H1 (cell line): ENCODE data around the gene ADCY2. TPM values are rescaled to one million over a fixed set of nuclear protein-coding genes. Genes with fewer than 3 reads are reported as not detected.

Experiments
- CTCF ChIA-PET: fragments of 300-600 bp; sonication (Branson Sonifier 250); formaldehyde crosslinking; loops from one replicate; lab custom pipeline; 2021; ENCODE audit not compliant: partially characterized antibody; lab: Charles Lee
- POLR2A ChIA-PET: fragments of 300-600 bp; sonication (Branson Sonifier 250); formaldehyde crosslinking; loops from one replicate; lab custom pipeline; 2021; ENCODE audit warnings: inconsistent platforms; ENCODE audit not compliant: partially characterized antibody; lab: Charles Lee
- DNase-seq, 2 experiments: peaks; one replicate each; pipeline versions ENCODE4 v3.0.0 to v3.0.0-alpha.2; 2010 to 2022; ENCODE audit warnings: low spot score in 2 of 2, low read depth in 1 of 2, mixed read lengths in 1 of 2
- FAIRE-seq: peaks from 2 replicates; lab custom pipeline; 2011; peaks lifted over from hg19 to GRCh38; lab: Jason Lieb, UNC
- H2AFZ ChIP-seq: 2 replicates; pipeline ENCODE4 v1.8.1; 2012; ENCODE audit warnings: low read length, inconsistent platforms
- H2AK5ac ChIP-seq: 2 replicates; pipeline ENCODE4 v1.6.1; 2013; ENCODE audit warnings: low read depth, low read length
- H2BK120ac ChIP-seq: replicated peaks from 2 replicates; pipeline ENCODE3; 2013; ENCODE audit warnings: low read depth, low read length, inconsistent platforms
- H2BK12ac ChIP-seq: 2 replicates; pipeline ENCODE4 v1.6.1; 2013; ENCODE audit warnings: low read depth, low read length
- H2BK15ac ChIP-seq: 2 replicates; pipeline ENCODE4 v1.6.1; 2013; ENCODE audit warnings: low read length
- H2BK20ac ChIP-seq: 2 replicates; pipeline ENCODE4 v1.6.1; 2013; ENCODE audit warnings: low read length
- H2BK5ac ChIP-seq: 2 replicates; pipeline ENCODE4 v1.6.1; 2013; ENCODE audit warnings: low read depth, low read length
- H3K14ac ChIP-seq: 2 replicates; pipeline ENCODE4 v1.6.1; 2013; ENCODE audit warnings: inconsistent platforms; ENCODE audit not compliant: insufficient read length
- H3K18ac ChIP-seq: 2 replicates; pipeline ENCODE4 v1.6.1; 2013; ENCODE audit warnings: low read length; ENCODE audit errors: extremely low read depth
- H3K23ac ChIP-seq: 2 replicates; pipeline ENCODE4 v1.6.1; 2013; ENCODE audit warnings: inconsistent platforms; ENCODE audit not compliant: insufficient read length
- H3K23me2 ChIP-seq: 2 replicates; pipeline ENCODE4 v1.6.1; 2013; ENCODE audit warnings: low read depth, low read length
- H3K27ac ChIP-seq: 2 replicates; pipeline ENCODE4 v1.6.1; 2011; ENCODE audit warnings: low read depth, low read length, inconsistent platforms
- H3K27me3 ChIP-seq, 4 experiments: replicated peaks in 1 of 4; 1 replicate in 1 of 4; 2 replicates in 3 of 4; pipeline versions ENCODE4 v1.6.1 to v1.8.1; 2011 to 2013; ENCODE audit warnings: low read length in 3 of 4, mild to moderate bottlenecking in 3 of 4, inconsistent platforms in 2 of 4, mixed read lengths in 2 of 4, moderate library complexity in 1 of 4; ENCODE audit not compliant: control insufficient read depth in 3 of 4, insufficient read depth in 3 of 4; ENCODE audit errors: extremely low read depth in 1 of 4
- H3K36me3 ChIP-seq, 4 experiments: 2 replicates each; pipeline versions ENCODE4 v1.6.1 to v1.8.1; 2011 to 2013; ENCODE audit warnings: mild to moderate bottlenecking in 4 of 4, low read length in 3 of 4, moderate library complexity in 2 of 4, control low read depth in 1 of 4, inconsistent platforms in 1 of 4; ENCODE audit not compliant: insufficient read depth in 4 of 4, control insufficient read depth in 2 of 4
- H3K4ac ChIP-seq: replicated peaks from 2 replicates; pipeline ENCODE3; 2013; ENCODE audit warnings: low read length, low read depth, mixed read lengths, inconsistent platforms; ENCODE audit not compliant: insufficient read length
- H3K4me1 ChIP-seq, 4 experiments: replicated peaks in 1 of 4; 1 replicate in 1 of 4; 2 replicates in 3 of 4; pipeline versions ENCODE4 v1.6.1 to v1.8.1; 2011 to 2013; ENCODE audit warnings: low read length in 3 of 4, inconsistent platforms in 2 of 4, mixed read lengths in 1 of 4; ENCODE audit not compliant: insufficient read depth in 4 of 4, control insufficient read depth in 3 of 4
- H3K4me2 ChIP-seq, 2 experiments: 2 replicates each; pipeline versions ENCODE4 v1.6.1 to v1.8.1; 2011 to 2013; ENCODE audit warnings: low read depth in 2 of 2, low read length in 2 of 2, control low read depth in 1 of 2, inconsistent platforms in 1 of 2, mild to moderate bottlenecking in 1 of 2; ENCODE audit not compliant: insufficient read depth in 1 of 2
- H3K4me3 ChIP-seq, 4 experiments: fragments of 200-600, 300-600 bp in 1 of 4; sonication (generic), shearing (Covaris generic), sonication (Bioruptor Twin) in 1 of 4; 2 replicates each; pipeline versions ENCODE4 v1.5.1 to v1.8.1; 2011 to 2016; ENCODE audit warnings: low read length in 4 of 4, low read depth in 3 of 4, control low read depth in 2 of 4, inconsistent platforms in 2 of 4, mild to moderate bottlenecking in 2 of 4, mixed read lengths in 1 of 4, moderate library complexity in 1 of 4; ENCODE audit not compliant: insufficient read depth in 2 of 4; ENCODE audit errors: extremely low read depth in 1 of 4
- H3K56ac ChIP-seq: replicated peaks from 2 replicates; pipeline ENCODE3; 2013; ENCODE audit warnings: low read depth, mild to moderate bottlenecking, mixed read lengths, low read length, inconsistent platforms; ENCODE audit not compliant: insufficient read length
- H3K79me1 ChIP-seq: 2 replicates; pipeline ENCODE4 v1.6.1; 2013; ENCODE audit warnings: low read depth, low read length, control low read depth
- H3K79me2 ChIP-seq, 2 experiments: 2 replicates each; pipeline versions ENCODE4 v1.6.1 to v1.8.1; 2012 to 2013; ENCODE audit warnings: low read length in 2 of 2, mild to moderate bottlenecking in 2 of 2, inconsistent platforms in 1 of 2; ENCODE audit not compliant: insufficient read depth in 2 of 2, control insufficient read depth in 1 of 2
- H3K9ac ChIP-seq, 4 experiments: replicated peaks in 1 of 4; 1 replicate in 1 of 4; 2 replicates in 3 of 4; pipeline versions ENCODE4 v1.6.1 to v1.8.1; 2011 to 2013; ENCODE audit warnings: low read depth in 3 of 4, low read length in 3 of 4, control low read depth in 2 of 4, mild to moderate bottlenecking in 2 of 4, moderate library complexity in 2 of 4, inconsistent platforms in 1 of 4; ENCODE audit errors: extremely low read depth in 1 of 4
- H3K9me3 ChIP-seq, 2 experiments: 2 replicates each; pipeline versions ENCODE4 v1.6.1 to v1.8.1; 2012 to 2013; ENCODE audit warnings: mild to moderate bottlenecking in 2 of 2, moderate library complexity in 2 of 2, control low read depth in 1 of 2, inconsistent platforms in 1 of 2, low read depth in 1 of 2, low read length in 1 of 2, mixed read lengths in 1 of 2; ENCODE audit not compliant: insufficient read depth in 2 of 2
- H4K20me1 ChIP-seq, 2 experiments: replicated peaks in 1 of 2; 2 replicates each; pipeline versions ENCODE3 to v1.8.1; 2011 to 2013; ENCODE audit warnings: inconsistent platforms in 2 of 2, low read length in 2 of 2, mild to moderate bottlenecking in 1 of 2; ENCODE audit not compliant: insufficient read depth in 2 of 2, control insufficient read depth in 1 of 2
- H4K5ac ChIP-seq: 2 replicates; pipeline ENCODE4 v1.6.1; 2013; ENCODE audit warnings: low read length, low read depth, mixed read lengths, inconsistent platforms; ENCODE audit not compliant: insufficient read length
- H4K8ac ChIP-seq: 2 replicates; pipeline ENCODE4 v1.8.0; 2013; ENCODE audit warnings: mild to moderate bottlenecking, moderate library complexity, low read length, inconsistent platforms; ENCODE audit not compliant: insufficient read depth; ENCODE audit errors: extremely low read depth
- H4K91ac ChIP-seq: replicated peaks from 2 replicates; pipeline ENCODE3; 2013; ENCODE audit warnings: low read length, mixed read lengths, inconsistent platforms; ENCODE audit not compliant: insufficient read length
- ASH2L ChIP-seq: fragments of 200-600, 300-600 bp; sonication (generic); IDR thresholded peaks from one replicate; pipeline ENCODE4 v1.7.1; 2017; ENCODE audit warnings: low read length
- BACH1 ChIP-seq: IDR thresholded peaks from 2 replicates; pipeline ENCODE4 v1.6.1; 2012; ENCODE audit warnings: low read length, improper control_type of control experiment
- BCL11A ChIP-seq, 2 experiments: IDR thresholded peaks; one replicate each; pipeline ENCODE4 v1.6.1; 2011; ENCODE audit warnings: low read depth in 2 of 2, low read length in 2 of 2, mild to moderate bottlenecking in 2 of 2
- BRCA1 ChIP-seq: IDR thresholded peaks from 2 replicates; pipeline ENCODE4 v1.6.1; 2012; ENCODE audit warnings: low read depth, low read length, improper control_type of control experiment
- CEBPB ChIP-seq: IDR thresholded peaks from 2 replicates; pipeline ENCODE4 v1.6.1; 2012; ENCODE audit warnings: low read depth, low read length
- CHD2 ChIP-seq: IDR thresholded peaks from 2 replicates; pipeline ENCODE4 v1.6.1; 2012; ENCODE audit warnings: low read length, improper control_type of control experiment
- E2F6 ChIP-seq: IDR thresholded peaks from 2 replicates; pipeline ENCODE4 v1.6.1; 2012; ENCODE audit warnings: inconsistent platforms
- GABPA ChIP-seq: IDR thresholded peaks from 2 replicates; pipeline ENCODE4 v1.6.1; 2011; ENCODE audit warnings: mild to moderate bottlenecking, low read length, moderate library complexity, borderline replicate concordance; ENCODE audit not compliant: insufficient read depth
- HDAC6 ChIP-seq: IDR thresholded peaks from one replicate; pipeline ENCODE4 v1.7.1; 2012; ENCODE audit warnings: low read depth, mild to moderate bottlenecking, inconsistent platforms, low read length, moderate library complexity
- JUN ChIP-seq: IDR thresholded peaks from 2 replicates; pipeline ENCODE4 v1.6.1; 2011; ENCODE audit warnings: low read depth, mild to moderate bottlenecking, improper control_type of control experiment, low read length
- JUND ChIP-seq: IDR thresholded peaks from 2 replicates; pipeline ENCODE4 v1.6.1; 2011; ENCODE audit warnings: mild to moderate bottlenecking, improper control_type of control experiment, low read length
- KDM5A ChIP-seq: fragments of 200-600 bp; IDR thresholded peaks from 2 replicates; pipeline ENCODE4 v1.7.1; 2012; ENCODE audit warnings: mild to moderate bottlenecking, low read length, inconsistent platforms, mixed read lengths
- POLR2AphosphoS5 ChIP-seq: IDR thresholded peaks from 2 replicates; pipeline ENCODE4 v1.6.1; 2011; ENCODE audit warnings: low read depth, low read length
- RAD21 ChIP-seq, 2 experiments: IDR thresholded peaks in 1 of 2; conservative IDR thresholded peaks in 1 of 2; 2 replicates each; pipeline ENCODE4 v1.6.1; 2011; ENCODE audit warnings: low read depth in 2 of 2, low read length in 2 of 2, improper control_type of control experiment in 1 of 2, inconsistent platforms in 1 of 2, mild to moderate bottlenecking in 1 of 2, moderate library complexity in 1 of 2
- SUZ12 ChIP-seq: fragments of 200-600 bp; sonication (generic); IDR thresholded peaks from 2 replicates; pipeline ENCODE4 v1.6.1; 2012; ENCODE audit warnings: mild to moderate bottlenecking, inconsistent platforms, low read length, moderate library complexity, mixed read lengths
- WGBS, 2 experiments: shearing (Covaris generic) in 1 of 2; methylation state at CpG; one replicate each; pipeline versions ENCODE4 v1.1.6 to v1.1.7; 2013 to 2015; ENCODE audit warnings: low lambda C conversion rate in 2 of 2, mixed read lengths in 2 of 2, inconsistent platforms in 1 of 2, low coverage in 1 of 2, missing lambda C conversion rate in 1 of 2; ENCODE audit not compliant: insufficient replicate concordance in 2 of 2, insufficient coverage in 1 of 2, insufficient read length in 1 of 2; ENCODE audit errors: extremely low coverage in 1 of 2, missing lambda C conversion rate in 1 of 2; 5-methylcytosine and 5-hydroxymethylcytosine counted together
- polyA plus RNA-seq, 7 experiments: library from polyadenylated mRNA; depleted of rRNA in 3 of 7; stranded (reverse) in 5 of 7; unstranded in 2 of 7; fragments of >200 nt in 5 of 7; fragments of 200-250 nt in 2 of 7; gene quantifications; 1 replicate in 5 of 7; 2 replicates in 1 of 7; 4 replicates in 1 of 7; pipeline versions ENCODE4 v1.2.1 to v1.2.3, GENCODE V29; 2011 to 2013; ENCODE audit warnings: missing spikeins in 2 of 7, mixed read lengths in 2 of 7
- total RNA-seq: library from RNA; stranded (reverse); fragmentation: NEBNext Ultra II Directional; extraction: Animal tissue kit (Norgen Biotek cat#: 25700); gene quantifications from 2 replicates; pipeline ENCODE4 v1.2.1, GENCODE V29; 2021

The ADCY2 gene
- total and polyA plus RNA-seq, 2 of the 8 experiments (the other 6 are each of a cell fraction or from before 2014, with no cell fraction given), result 35.8 to 122 TPM

GRCh38 chr5:7682379-7682778 is 286.4 kb downstream of the ADCY2 start:
- Histone ChIP-seq H3K4me1 (no peaks in the 10 kb centered on the region; a peak in 1 of 7 replicates), H2BK15ac (no peak overlapping the region), H3K9me3 (no peaks in the 10 kb centered on the region), H3K4ac (no peak overlapping the region), H3K23me2 (no peaks in the 10 kb centered on the region), H3K9ac (no peak overlapping the region), H2BK5ac (no peak overlapping the region), H3K18ac (no peak overlapping the region), H3K79me2 (0 out of 4 replicates have a peak, but pooled peaks cover 0 to 6% of the 10 kb centered on the region in 2 experiments), H3K27me3 (no peaks in the 10 kb centered on the region), H3K14ac (no peak overlapping the region), H3K79me1 (peaks cover 5% of the 10 kb centered on the region; the same call in 1 of the 2 replicates), H2BK12ac (no peak overlapping the region), H3K23ac (no peak overlapping the region), H3K36me3 (0 out of 8 replicates have a peak, but pooled peaks cover 0 to 2% (median 0%) of the 10 kb centered on the region in 4 experiments), H3K56ac (no peak overlapping the region), H3K4me3 (no peak overlapping the region), H3K27ac (no peak overlapping the region), H4K8ac (no peak overlapping the region), H4K5ac (no peak overlapping the region), H3K4me2 (no peak overlapping the region), H4K91ac (no peak overlapping the region), H2BK20ac (no peak overlapping the region), H2AFZ (no peak overlapping the region), H2BK120ac (no peak overlapping the region), H2AK5ac (no peak overlapping the region), H4K20me1 (peaks cover 0 to 4% of the 10 kb centered on the region in 2 experiments)
- 86% methylated on average over 3 of the region's 3 CpGs; no CpG with 5 or more reads in 1 of the 2 experiments for WGBS, 2 experiments
- POLR2A ChIA-PET, result no interaction called here
- DNase-seq, result no peak
- FAIRE-seq, result no peak
- CTCF ChIA-PET, result interaction anchor here (1.1 to 8.7 kb wide), 2 partner anchors 13 to 62 kb away, joined by 3 to 84 read pairs; no protein-coding TSS in a partner anchor
- no peak for TF ChIP-seq BACH1
- TF ChIP-seq JUND, result no peak
- no peak for TF ChIP-seq ASH2L
- no peak for TF ChIP-seq CHD2
- TF ChIP-seq CEBPB, result no peak
- TF ChIP-seq KDM5A, result no peak
- no peak for TF ChIP-seq GABPA
- TF ChIP-seq BRCA1, result no peak
- no peak for TF ChIP-seq JUN
- no peak for TF ChIP-seq SUZ12
- no peak for TF ChIP-seq HDAC6
- TF ChIP-seq RAD21 (IDR thresholded peaks at IDR 0.05 in 1 of 2, conservative IDR thresholded peaks at IDR 0.05 in 1 of 2; ENCODE audit: low read depth in 2 of 2, low read length in 2 of 2), result no peak
- no peak for TF ChIP-seq E2F6
- TF ChIP-seq BCL11A (IDR thresholded peaks at IDR 0.05; ENCODE audit: low read depth in 2 of 2, low read length in 2 of 2), result no peak
- TF ChIP-seq POLR2AphosphoS5, result no peak
